Activated CD8-positive, alpha-beta T cell treated with anti-CD3 and anti-CD28 coated beads for 36 hours (primary cell): ENCODE data around the gene IGFL1. TPM values are rescaled to one million over a fixed set of nuclear protein-coding genes. Genes with fewer than 3 reads are reported as not detected.
"Not testable (repeated sequence)": the region's sequence is repeated elsewhere in the genome, so short reads cannot be mapped to it uniquely, and the experiment has no call there.

Experiments used
- ATAC-seq: fragments of 200-7000 bp; cut with Tn5 transposase; one replicate; pipeline ENCODE4 v1.10.0; 2021; ENCODE audit warnings: mild to moderate bottlenecking, moderate library complexity
- CTCF ChIA-PET: fragments of 350-600 bp; sonication (Branson Sonifier 250); formaldehyde crosslinking; loops from one replicate; lab custom pipeline; 2021; ENCODE audit warnings: antibody characterized with exemption; lab: Charles Lee
- POLR2A ChIA-PET: fragments of 350-600 bp; sonication (Branson Sonifier 250); formaldehyde crosslinking; loops from one replicate; lab custom pipeline; 2021; ENCODE audit warnings: antibody characterized with exemption; lab: Charles Lee
- DNase-seq: peaks from one replicate; pipeline ENCODE4 v3.0.0-alpha.2; 2020
- H3K27ac Mint-ChIP-seq: one replicate; pipeline ENCODE4 v1.8.0; 2021; ENCODE audit warnings: mild to moderate bottlenecking, mixed read lengths
- H3K27me3 Mint-ChIP-seq: one replicate; pipeline ENCODE4 v1.8.0; 2021; ENCODE audit warnings: mixed read lengths
- H3K36me3 Mint-ChIP-seq: one replicate; pipeline ENCODE4 v1.8.0; 2021; ENCODE audit warnings: low read depth, mixed read lengths
- H3K4me1 Mint-ChIP-seq: one replicate; pipeline ENCODE4 v1.8.0; 2021; ENCODE audit warnings: low read depth, mixed read lengths
- H3K4me3 Mint-ChIP-seq: one replicate; pipeline ENCODE4 v1.8.0; 2021; ENCODE audit warnings: mild to moderate bottlenecking, moderate library complexity, mixed read lengths
- H3K9me3 Mint-ChIP-seq: one replicate; pipeline ENCODE4 v1.8.0; 2021; ENCODE audit warnings: mixed read lengths
- intact Hi-C: fragments of 100-400 bp; cut with micrococcal nuclease; formaldehyde crosslinking; loops from one replicate; pipeline ENCODE4 v1.10.0; 2022
- total RNA-seq, 2 experiments: library from RNA; stranded (reverse); gene quantifications; one replicate each; pipeline ENCODE4 v1.2.3, GENCODE V29; 2021
- TF ChIP-seq, protein P1 (sequence below): fragments of 200-600 bp; IDR thresholded peaks from one replicate; pipeline ENCODE4 v1.8.0; 2022; ENCODE audit warnings: antibody characterized with exemption, mild to moderate bottlenecking

Gene IGFL1
- total RNA-seq, 2 experiments from 2014 or later = not detected

- CTCF ChIA-PET = interaction anchor here (0.9 to 1.8 kb wide), 2 partner anchors 59 to 125 kb away, joined by 3 to 6 read pairs; no protein-coding TSS in a partner anchor
- TF ChIP-seq, protein P1, sequence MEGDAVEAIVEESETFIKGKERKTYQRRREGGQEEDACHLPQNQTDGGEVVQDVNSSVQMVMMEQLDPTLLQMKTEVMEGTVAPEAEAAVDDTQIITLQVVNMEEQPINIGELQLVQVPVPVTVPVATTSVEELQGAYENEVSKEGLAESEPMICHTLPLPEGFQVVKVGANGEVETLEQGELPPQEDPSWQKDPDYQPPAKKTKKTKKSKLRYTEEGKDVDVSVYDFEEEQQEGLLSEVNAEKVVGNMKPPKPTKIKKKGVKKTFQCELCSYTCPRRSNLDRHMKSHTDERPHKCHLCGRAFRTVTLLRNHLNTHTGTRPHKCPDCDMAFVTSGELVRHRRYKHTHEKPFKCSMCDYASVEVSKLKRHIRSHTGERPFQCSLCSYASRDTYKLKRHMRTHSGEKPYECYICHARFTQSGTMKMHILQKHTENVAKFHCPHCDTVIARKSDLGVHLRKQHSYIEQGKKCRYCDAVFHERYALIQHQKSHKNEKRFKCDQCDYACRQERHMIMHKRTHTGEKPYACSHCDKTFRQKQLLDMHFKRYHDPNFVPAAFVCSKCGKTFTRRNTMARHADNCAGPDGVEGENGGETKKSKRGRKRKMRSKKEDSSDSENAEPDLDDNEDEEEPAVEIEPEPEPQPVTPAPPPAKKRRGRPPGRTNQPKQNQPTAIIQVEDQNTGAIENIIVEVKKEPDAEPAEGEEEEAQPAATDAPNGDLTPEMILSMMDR = no peak
- ATAC-seq (no peak), DNase-seq (no peak)
- POLR2A ChIA-PET = no interaction called here
- intact Hi-C loops = no loop called here
- H3K4me1 Mint-ChIP-seq = peaks cover 4% of the 10 kb centered on the region
- H3K27me3 Mint-ChIP-seq = peaks cover 21% of the 10 kb centered on the region
- no peaks in the 10 kb centered on the region for H3K9me3 Mint-ChIP-seq
- H3K27ac Mint-ChIP-seq = no peak overlapping the region
- H3K4me3 Mint-ChIP-seq = no peak overlapping the region
- no peaks in the 10 kb centered on the region for H3K36me3 Mint-ChIP-seq
Observed at GRCh38 chr19:46206176-46206575, 23.4 kb upstream of the IGFL1 start.

DNA sequence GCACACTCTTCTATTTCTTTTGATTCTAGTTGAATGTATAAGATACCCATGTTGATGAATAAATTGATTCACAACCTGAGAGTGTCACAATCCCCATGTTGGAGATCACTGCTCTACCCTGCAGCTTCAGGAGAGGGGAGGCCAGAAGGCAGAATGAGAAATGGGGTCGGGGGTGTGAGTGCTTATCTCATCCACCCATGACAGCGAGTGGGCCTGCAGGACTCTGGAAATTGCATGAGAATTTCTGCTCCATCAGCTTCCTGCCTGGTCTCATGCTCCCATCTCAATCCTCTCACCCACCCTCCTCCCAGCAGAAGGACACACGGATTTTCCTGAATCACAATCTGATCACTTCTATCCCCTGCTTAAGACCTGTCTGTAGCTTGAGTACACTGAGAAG lies 22.9 kb upstream of the IGFL1 start:
- intact Hi-C loops = no loop called here
- DNase-seq (no peak), ATAC-seq (no peak)
- POLR2A ChIA-PET = no interaction called here
- Mint-ChIP-seq H3K36me3 (no peaks in the 10 kb centered on the region), H3K4me3 (no peak overlapping the region), H3K4me1 (peaks cover 4% of the 10 kb centered on the region), H3K27me3 (peaks cover 16% of the 10 kb centered on the region), H3K27ac (no peak overlapping the region), H3K9me3 (no peaks in the 10 kb centered on the region)
- CTCF ChIA-PET = interaction anchor here (0.9 to 1.8 kb wide), 2 partner anchors 58 to 125 kb away, joined by 3 to 6 read pairs; no protein-coding TSS in a partner anchor
- TF ChIP-seq, protein P1 = no peak

- ATAC-seq, DNase-seq, H3K9me3 Mint-ChIP-seq, H3K4me3 Mint-ChIP-seq, POLR2A ChIA-PET, H3K36me3 Mint-ChIP-seq, intact Hi-C loops, H3K27ac Mint-ChIP-seq, H3K4me1 Mint-ChIP-seq: not testable (repeated sequence)
- CTCF ChIA-PET = interaction anchor here (1.3 kb wide), 1 partner anchor 191 kb away, joined by 3 read pairs; no protein-coding TSS in a partner anchor
- peaks cover 22% of the 10 kb centered on the region for H3K27me3 Mint-ChIP-seq
Observed at GRCh38 chr19:46207858-46208257, 21.7 kb upstream of the IGFL1 start.

- CTCF ChIA-PET = no interaction called here
- ATAC-seq = no peak
- TF ChIP-seq, protein P1 = no peak
Observed at GRCh38 chr19:46209051-46209450, 20.5 kb upstream of the IGFL1 start.

DNA sequence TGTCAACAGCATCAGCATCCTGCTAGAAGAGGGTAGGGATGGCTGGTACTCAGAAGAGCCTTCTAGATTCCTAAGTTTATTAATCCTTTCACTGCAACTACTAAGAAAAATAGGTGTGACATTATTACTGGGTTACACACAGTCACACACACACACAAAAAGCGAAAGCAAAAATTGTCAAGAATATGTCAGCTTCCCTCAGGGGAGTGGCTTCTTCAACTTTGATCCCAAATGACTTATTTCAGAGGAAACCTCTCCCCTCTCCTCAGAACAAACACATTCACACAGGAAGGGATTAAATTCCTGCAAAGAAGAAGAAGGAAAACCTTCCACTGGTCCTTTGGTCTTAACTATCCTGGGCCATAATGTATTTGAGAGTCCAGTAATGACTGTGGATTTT lies 20.1 kb upstream of the IGFL1 start:
- TF ChIP-seq, protein P1 = no peak
- CTCF ChIA-PET = no interaction called here
- Mint-ChIP-seq H3K27ac (no peak overlapping the region), H3K9me3 (no peaks in the 10 kb centered on the region), H3K4me1 (peaks cover 4% of the 10 kb centered on the region), H3K36me3 (no peaks in the 10 kb centered on the region), H3K27me3 (peaks cover 30% of the 10 kb centered on the region), H3K4me3 (no peak overlapping the region)
- ATAC-seq = no peak
- intact Hi-C loops = no loop called here
- DNase-seq = no peak
- POLR2A ChIA-PET = no interaction called here

More at GRCh38 chr19:46209051-46209450, 20.5 kb upstream of the IGFL1 start:
- H3K9me3 Mint-ChIP-seq = no peaks in the 10 kb centered on the region
- H3K27me3 Mint-ChIP-seq = peaks cover 30% of the 10 kb centered on the region
- no peak for DNase-seq
- no peak overlapping the region for H3K27ac Mint-ChIP-seq
- H3K4me3 Mint-ChIP-seq = no peak overlapping the region
- POLR2A ChIA-PET = no interaction called here
- no peaks in the 10 kb centered on the region for H3K36me3 Mint-ChIP-seq
- H3K4me1 Mint-ChIP-seq = peaks cover 4% of the 10 kb centered on the region
- intact Hi-C loops = no loop called here
